Endodermal cell (in vitro differentiated cells): Measurements from ENCODE around the gene AUTS2. TPM values are rescaled to one million over a fixed set of nuclear protein-coding genes. Genes with fewer than 3 reads are reported as not detected.

Experiments used
- DNase-seq: peaks from one replicate; pipeline ENCODE4 v3.0.0-alpha.2; 2017
- H3K27ac ChIP-seq: 2 replicates; pipeline ENCODE4 v1.5.1; 2013; ENCODE audit warnings: mild to moderate bottlenecking, low read depth, low read length, moderate library complexity
- H3K27me3 ChIP-seq: 2 replicates; pipeline ENCODE4 v1.6.1; 2013; ENCODE audit warnings: mild to moderate bottlenecking, low read length, moderate library complexity; ENCODE audit not compliant: insufficient read depth, control insufficient read depth, poor library complexity, severe bottlenecking
- H3K36me3 ChIP-seq: 2 replicates; pipeline ENCODE4 v1.7.0; 2013; ENCODE audit warnings: mild to moderate bottlenecking, low read length, moderate library complexity; ENCODE audit not compliant: control insufficient read depth, insufficient read depth
- H3K4me1 ChIP-seq: one replicate; pipeline ENCODE4 v1.7.0; 2013; ENCODE audit warnings: low read length; ENCODE audit not compliant: control insufficient read depth, insufficient read depth
- H3K4me3 ChIP-seq: 2 replicates; pipeline ENCODE4 v1.5.1; 2013; ENCODE audit warnings: mild to moderate bottlenecking, low read length, moderate library complexity
- H3K9ac ChIP-seq: 2 replicates; pipeline ENCODE4 v1.6.1; 2013; ENCODE audit warnings: mild to moderate bottlenecking, low read length, moderate library complexity; ENCODE audit not compliant: poor library complexity, severe bottlenecking; ENCODE audit errors: extremely low read depth
- H3K9me3 ChIP-seq: 2 replicates; pipeline ENCODE4 v1.6.1; 2013; ENCODE audit warnings: mild to moderate bottlenecking, low read length, moderate library complexity; ENCODE audit not compliant: control insufficient read depth
- H3K27ac Mint-ChIP-seq: 2 replicates; pipeline ENCODE4 v1.8.0; 2020; ENCODE audit warnings: mixed read lengths
- H3K27me3 Mint-ChIP-seq: 2 replicates; pipeline ENCODE4 v1.8.0; 2021; ENCODE audit warnings: mild to moderate bottlenecking, mixed read lengths; ENCODE audit not compliant: insufficient read depth
- H3K36me3 Mint-ChIP-seq: 2 replicates; pipeline ENCODE4 v1.8.0; 2020; ENCODE audit warnings: low read depth, mixed read lengths
- H3K4me1 Mint-ChIP-seq: 2 replicates; pipeline ENCODE4 v1.8.0; 2020; ENCODE audit warnings: mixed read lengths
- H3K4me3 Mint-ChIP-seq: 2 replicates; pipeline ENCODE4 v1.8.0; 2020; ENCODE audit warnings: mild to moderate bottlenecking, moderate library complexity, mixed read lengths
- H3K9me3 Mint-ChIP-seq: 2 replicates; pipeline ENCODE4 v1.8.0; 2020; ENCODE audit warnings: mild to moderate bottlenecking, mixed read lengths
- WGBS, 2 experiments: methylation state at CpG; one replicate each; pipeline versions ENCODE4 v1.1.5 to v1.1.7; 2013; ENCODE audit warnings: missing lambda C conversion rate in 2 of 2, mixed read lengths in 1 of 2; ENCODE audit not compliant: insufficient coverage in 1 of 2, insufficient read length in 1 of 2; 5-methylcytosine and 5-hydroxymethylcytosine counted together
- total RNA-seq, 2 donors: library from RNA; stranded (reverse); fragmentation: NEBNext Ultra II Directional in 1 of 2; extraction: Animal tissue kit (Norgen Biotek cat#: 25700) in 1 of 2; gene quantifications; 2 replicates in 1 of 2; 3 replicates in 1 of 2; pipeline ENCODE4 v1.2.1, GENCODE V29; 2021
- TF ChIP-seq, protein P1 (sequence below): fragments of 200-600 bp; sonication (generic); conservative IDR thresholded peaks from 2 replicates; pipeline ENCODE4 v1.5.0; 2021; ENCODE audit warnings: antibody characterized with exemption, mild to moderate bottlenecking

Gene AUTS2
- total RNA-seq, 2 donors from 2014 or later: 76.8 to 106 TPM

DNA sequence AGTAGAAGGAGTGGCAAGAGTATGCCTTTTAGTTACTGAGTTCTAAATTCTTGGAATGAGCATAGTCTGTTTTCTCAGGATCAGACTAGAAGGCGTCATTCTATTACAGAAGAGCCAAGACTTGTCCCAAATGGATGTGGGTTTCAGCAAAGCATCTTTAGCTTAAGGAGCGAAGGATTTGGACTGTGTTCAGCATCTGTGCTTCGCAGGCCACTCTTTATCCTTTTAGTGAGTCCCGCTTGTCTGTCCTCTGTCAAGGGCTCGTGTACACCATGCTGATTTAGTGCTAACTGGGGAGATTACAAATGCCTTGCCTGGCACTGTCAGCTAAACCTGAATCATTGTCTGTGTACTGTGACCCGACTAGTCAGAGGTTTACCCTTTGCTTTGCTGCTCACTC, 465.7 kb downstream of the AUTS2 start:
- H3K4me3 Mint-ChIP-seq: no peak overlapping the region
- H3K4me3 ChIP-seq: no peak overlapping the region
- no peaks in the 10 kb centered on the region for H3K36me3 Mint-ChIP-seq
- no peak overlapping the region for H3K27ac Mint-ChIP-seq
- H3K27me3 Mint-ChIP-seq: no peaks in the 10 kb centered on the region
- H3K27me3 ChIP-seq: no peaks in the 10 kb centered on the region
- TF ChIP-seq, protein P1, sequence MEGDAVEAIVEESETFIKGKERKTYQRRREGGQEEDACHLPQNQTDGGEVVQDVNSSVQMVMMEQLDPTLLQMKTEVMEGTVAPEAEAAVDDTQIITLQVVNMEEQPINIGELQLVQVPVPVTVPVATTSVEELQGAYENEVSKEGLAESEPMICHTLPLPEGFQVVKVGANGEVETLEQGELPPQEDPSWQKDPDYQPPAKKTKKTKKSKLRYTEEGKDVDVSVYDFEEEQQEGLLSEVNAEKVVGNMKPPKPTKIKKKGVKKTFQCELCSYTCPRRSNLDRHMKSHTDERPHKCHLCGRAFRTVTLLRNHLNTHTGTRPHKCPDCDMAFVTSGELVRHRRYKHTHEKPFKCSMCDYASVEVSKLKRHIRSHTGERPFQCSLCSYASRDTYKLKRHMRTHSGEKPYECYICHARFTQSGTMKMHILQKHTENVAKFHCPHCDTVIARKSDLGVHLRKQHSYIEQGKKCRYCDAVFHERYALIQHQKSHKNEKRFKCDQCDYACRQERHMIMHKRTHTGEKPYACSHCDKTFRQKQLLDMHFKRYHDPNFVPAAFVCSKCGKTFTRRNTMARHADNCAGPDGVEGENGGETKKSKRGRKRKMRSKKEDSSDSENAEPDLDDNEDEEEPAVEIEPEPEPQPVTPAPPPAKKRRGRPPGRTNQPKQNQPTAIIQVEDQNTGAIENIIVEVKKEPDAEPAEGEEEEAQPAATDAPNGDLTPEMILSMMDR: no peak
- peaks cover 16% of the 10 kb centered on the region for H3K4me1 Mint-ChIP-seq
- DNase-seq: no peak
- 81 to 91% methylated on average over 6 of the region's 6 CpGs for WGBS, 2 experiments
- no peak overlapping the region for H3K9ac ChIP-seq
- H3K9me3 Mint-ChIP-seq: no peaks in the 10 kb centered on the region
- H3K4me1 ChIP-seq: peaks cover 6% of the 10 kb centered on the region
- H3K9me3 ChIP-seq: no peaks in the 10 kb centered on the region
- no peaks in the 10 kb centered on the region for H3K36me3 ChIP-seq
- H3K27ac ChIP-seq: peak overlapping the region; percentile 12

DNA sequence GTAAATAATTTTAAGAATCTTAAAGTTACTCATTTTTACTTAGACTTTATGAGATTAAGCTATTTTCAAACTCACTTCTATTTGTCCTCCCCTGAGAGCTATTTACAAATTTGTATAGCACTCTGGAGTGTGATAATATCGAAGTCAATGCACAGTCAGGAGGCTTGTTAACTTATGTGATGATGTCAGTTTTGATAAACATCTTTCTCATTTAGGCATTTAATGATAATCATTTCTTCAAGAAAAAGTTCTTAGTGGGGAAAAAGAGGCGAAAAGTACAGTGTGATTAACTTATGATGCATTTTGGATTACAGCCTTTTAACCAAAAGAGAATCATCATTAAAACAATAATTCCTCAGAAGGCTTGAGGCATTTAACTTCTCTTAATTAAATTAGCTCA, 468.6 kb downstream of the AUTS2 start:
- Histone ChIP-seq H3K4me3 (no peak overlapping the region), H3K27ac (no peak overlapping the region), H3K9me3 (no peaks in the 10 kb centered on the region), H3K9ac (no peak overlapping the region), H3K4me1 (peaks cover 2% of the 10 kb centered on the region), H3K27me3 (no peaks in the 10 kb centered on the region), H3K36me3 (no peaks in the 10 kb centered on the region)
- 100% methylated on average over 1 of the region's 2 CpGs; no CpG with 5 or more reads in 1 of the 2 experiments for WGBS, 2 experiments
- Mint-ChIP-seq H3K36me3 (no peaks in the 10 kb centered on the region), H3K27me3 (no peaks in the 10 kb centered on the region), H3K4me1 (peaks cover 8% of the 10 kb centered on the region), H3K27ac (no peak overlapping the region), H3K4me3 (no peak overlapping the region), H3K9me3 (no peaks in the 10 kb centered on the region)
- TF ChIP-seq, protein P1: no peak
- DNase-seq: no peak

DNA sequence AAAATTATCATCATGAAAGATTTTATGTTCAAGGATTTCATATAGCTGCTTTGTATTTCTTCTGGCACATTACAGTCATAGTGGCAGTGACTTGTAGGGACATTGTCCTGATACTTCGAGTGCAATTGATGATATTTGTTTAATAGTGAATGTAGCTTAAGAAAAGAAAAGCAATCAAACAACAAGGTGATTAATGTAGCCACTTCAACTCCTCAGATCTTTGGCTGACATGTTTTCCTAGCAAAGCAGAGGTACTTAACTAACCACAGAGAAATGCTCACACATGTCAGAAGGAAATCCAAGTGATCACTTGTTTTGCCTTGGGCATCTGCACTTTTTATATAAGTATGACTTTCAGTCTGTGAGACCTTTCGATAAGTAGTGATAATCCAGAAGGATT, 470.3 kb downstream of the AUTS2 start:
- Histone ChIP-seq H3K36me3 (no peaks in the 10 kb centered on the region), H3K4me1 (peaks cover 3% of the 10 kb centered on the region), H3K27me3 (no peaks in the 10 kb centered on the region), H3K9me3 (no peaks in the 10 kb centered on the region), H3K27ac (no peak overlapping the region), H3K4me3 (no peak overlapping the region), H3K9ac (no peak overlapping the region)
- no peak overlapping the region for H3K27ac Mint-ChIP-seq
- 86 to 97% methylated on average over 1 to 2 of the region's 2 CpGs for WGBS, 2 experiments
- H3K36me3 Mint-ChIP-seq: no peaks in the 10 kb centered on the region
- no peaks in the 10 kb centered on the region for H3K9me3 Mint-ChIP-seq
- TF ChIP-seq, protein P1: no peak
- peaks cover 10% of the 10 kb centered on the region for H3K4me1 Mint-ChIP-seq
- no peak overlapping the region for H3K4me3 Mint-ChIP-seq
- no peaks in the 10 kb centered on the region for H3K27me3 Mint-ChIP-seq
- DNase-seq: no peak
